HepG2 (cell line): ENCODE data around the gene PIGC. TPM values are rescaled to one million over a fixed set of nuclear protein-coding genes. Genes with fewer than 3 reads are reported as not detected.

Source experiments
- AHR ChIP-seq: IDR thresholded peaks from 2 replicates; pipeline ENCODE4 v1.6.1; 2018; ENCODE audit warnings: missing genetic modification reagents, missing compliant biosample characterization
- ARNTL ChIP-seq: sonication (generic); formaldehyde crosslinking; IDR thresholded peaks from 2 replicates; pipeline ENCODE4 v1.4.0; 2020; ENCODE audit warnings: mild to moderate bottlenecking, missing genetic modification reagents
- ATF1 ChIP-seq: IDR thresholded peaks from 2 replicates; pipeline ENCODE4 v1.6.1; 2016; ENCODE audit warnings: mild to moderate bottlenecking, control low read depth
- FOXK1 ChIP-seq: sonication (generic); formaldehyde crosslinking; IDR thresholded peaks from 2 replicates; pipeline ENCODE4 v1.4.0; 2020; ENCODE audit warnings: low read depth, missing genetic modification reagents, borderline replicate concordance
- SATB2 ChIP-seq: sonication (generic); formaldehyde crosslinking; IDR thresholded peaks from 2 replicates; pipeline ENCODE4 v1.5.0; 2020; ENCODE audit warnings: missing genetic modification reagents
- ZBTB46 ChIP-seq: sonication (generic); formaldehyde crosslinking; IDR thresholded peaks from 2 replicates; pipeline ENCODE4 v1.4.0; 2020; ENCODE audit warnings: mild to moderate bottlenecking, missing genetic modification reagents, borderline replicate concordance
- ZFP36 ChIP-seq: fragments of 150-350 bp; IDR thresholded peaks from 2 replicates; pipeline ENCODE4 v1.6.1; 2018; ENCODE audit warnings: borderline replicate concordance, low read length, low read depth; ENCODE audit not compliant: partially characterized antibody
- ZNF17 ChIP-seq: sonication (generic); formaldehyde crosslinking; IDR thresholded peaks from 2 replicates; pipeline ENCODE4 v1.5.0; 2020; ENCODE audit warnings: mild to moderate bottlenecking, missing genetic modification reagents
- ZNF652 ChIP-seq: IDR thresholded peaks from 2 replicates; pipeline ENCODE4 v1.6.1; 2016; ENCODE audit warnings: low read depth, borderline replicate concordance
- polyA plus RNA-seq, 8 experiments: library from polyadenylated mRNA; depleted of rRNA in 3 of 8; stranded (reverse) in 7 of 8; unstranded in 1 of 8; fragments of >200 nt; fragmentation: Illumina TruSeq in 4 of 8; extraction: Trizol in 4 of 8; gene quantifications; 2 replicates each; pipeline versions ENCODE4 v1.2.1 to v1.2.3, GENCODE V29; 2011 to 2016; ENCODE audit warnings: low read depth in 4 of 8, missing spikeins in 1 of 8, mixed read lengths in 1 of 8; ENCODE audit not compliant: insufficient read depth in 1 of 8
- total RNA-seq, 5 experiments: library from RNA; depleted of rRNA; stranded (reverse); fragments of >200 nt; fragmentation: Illumina TruSeq; extraction: Trizol; gene quantifications; 2 replicates each; pipeline ENCODE4 v1.2.3, GENCODE V29; 2016; ENCODE audit warnings: low read depth in 1 of 5
- TF ChIP-seq, protein P1 (sequence below): sonication (generic); formaldehyde crosslinking; IDR thresholded peaks from 2 replicates; pipeline ENCODE4 v1.5.1; 2020; ENCODE audit warnings: mild to moderate bottlenecking, missing genetic modification reagents
- TF ChIP-seq, protein P2 (sequence below): sonication (generic); formaldehyde crosslinking; IDR thresholded peaks from 2 replicates; pipeline ENCODE4 v1.4.0; 2020; ENCODE audit warnings: missing genetic modification reagents, borderline replicate concordance
- TF ChIP-seq, protein P3 (sequence below): sonication (generic); formaldehyde crosslinking; IDR thresholded peaks from 2 replicates; pipeline ENCODE4 v1.4.0; 2020; ENCODE audit warnings: missing genetic modification reagents, borderline replicate concordance

Gene PIGC
- total and polyA plus RNA-seq, 2 of the 13 experiments (the other 11 are each of a cell fraction or from before 2014, with no cell fraction given), result 26.7 to 29.5 TPM

DNA sequence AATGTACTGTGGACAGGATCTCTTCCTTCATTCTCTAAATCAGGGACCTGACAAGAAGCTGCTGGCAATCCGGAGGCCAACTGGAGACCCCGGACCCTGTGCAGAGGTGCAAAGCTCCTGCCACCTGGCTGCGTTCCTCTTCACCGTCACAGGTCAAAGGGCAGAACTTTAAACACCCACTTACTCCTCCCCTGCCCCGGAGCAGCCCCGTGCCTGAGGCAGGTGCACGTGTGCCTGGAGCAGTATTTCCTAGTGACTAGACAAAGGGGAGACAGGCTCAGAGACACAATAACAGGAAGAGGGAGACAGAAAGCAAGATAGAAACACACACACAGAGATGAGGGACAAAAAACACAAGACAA, 6.6 kb upstream of the PIGC start (continued):
- TF ChIP-seq, protein P1, sequence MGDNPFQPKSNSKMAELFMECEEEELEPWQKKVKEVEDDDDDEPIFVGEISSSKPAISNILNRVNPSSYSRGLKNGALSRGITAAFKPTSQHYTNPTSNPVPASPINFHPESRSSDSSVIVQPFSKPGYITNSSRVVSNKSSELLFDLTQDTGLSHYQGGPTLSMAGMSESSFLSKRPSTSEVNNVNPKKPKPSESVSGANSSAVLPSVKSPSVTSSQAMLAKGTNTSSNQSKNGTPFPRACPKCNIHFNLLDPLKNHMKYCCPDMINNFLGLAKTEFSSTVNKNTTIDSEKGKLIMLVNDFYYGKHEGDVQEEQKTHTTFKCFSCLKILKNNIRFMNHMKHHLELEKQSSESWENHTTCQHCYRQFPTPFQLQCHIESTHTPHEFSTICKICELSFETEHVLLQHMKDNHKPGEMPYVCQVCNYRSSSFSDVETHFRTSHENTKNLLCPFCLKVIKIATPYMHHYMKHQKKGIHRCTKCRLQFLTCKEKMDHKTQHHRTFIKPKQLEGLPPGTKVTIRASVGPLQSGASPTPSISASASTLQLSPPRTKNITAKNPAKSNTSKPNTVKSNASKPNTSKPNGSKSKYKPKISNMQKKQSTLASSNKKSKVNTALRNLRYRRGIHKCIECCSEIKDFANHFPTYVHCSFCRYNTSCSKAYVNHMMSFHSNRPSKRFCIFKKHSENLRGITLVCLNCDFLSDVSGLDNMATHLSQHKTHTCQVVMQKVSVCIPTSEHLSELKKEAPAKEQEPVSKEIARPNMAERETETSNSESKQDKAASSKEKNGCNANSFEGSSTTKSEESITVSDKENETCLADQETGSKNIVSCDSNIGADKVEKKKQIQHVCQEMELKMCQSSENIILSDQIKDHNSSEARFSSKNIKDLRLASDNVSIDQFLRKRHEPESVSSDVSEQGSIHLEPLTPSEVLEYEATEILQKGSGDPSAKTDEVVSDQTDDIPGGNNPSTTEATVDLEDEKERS (CRISPR knock-in tag), result no peak
- TF ChIP-seq FOXK1 (CRISPR knock-in tag), result no peak
- no peak for TF ChIP-seq ZNF17 (CRISPR knock-in tag)
- TF ChIP-seq, protein P2, sequence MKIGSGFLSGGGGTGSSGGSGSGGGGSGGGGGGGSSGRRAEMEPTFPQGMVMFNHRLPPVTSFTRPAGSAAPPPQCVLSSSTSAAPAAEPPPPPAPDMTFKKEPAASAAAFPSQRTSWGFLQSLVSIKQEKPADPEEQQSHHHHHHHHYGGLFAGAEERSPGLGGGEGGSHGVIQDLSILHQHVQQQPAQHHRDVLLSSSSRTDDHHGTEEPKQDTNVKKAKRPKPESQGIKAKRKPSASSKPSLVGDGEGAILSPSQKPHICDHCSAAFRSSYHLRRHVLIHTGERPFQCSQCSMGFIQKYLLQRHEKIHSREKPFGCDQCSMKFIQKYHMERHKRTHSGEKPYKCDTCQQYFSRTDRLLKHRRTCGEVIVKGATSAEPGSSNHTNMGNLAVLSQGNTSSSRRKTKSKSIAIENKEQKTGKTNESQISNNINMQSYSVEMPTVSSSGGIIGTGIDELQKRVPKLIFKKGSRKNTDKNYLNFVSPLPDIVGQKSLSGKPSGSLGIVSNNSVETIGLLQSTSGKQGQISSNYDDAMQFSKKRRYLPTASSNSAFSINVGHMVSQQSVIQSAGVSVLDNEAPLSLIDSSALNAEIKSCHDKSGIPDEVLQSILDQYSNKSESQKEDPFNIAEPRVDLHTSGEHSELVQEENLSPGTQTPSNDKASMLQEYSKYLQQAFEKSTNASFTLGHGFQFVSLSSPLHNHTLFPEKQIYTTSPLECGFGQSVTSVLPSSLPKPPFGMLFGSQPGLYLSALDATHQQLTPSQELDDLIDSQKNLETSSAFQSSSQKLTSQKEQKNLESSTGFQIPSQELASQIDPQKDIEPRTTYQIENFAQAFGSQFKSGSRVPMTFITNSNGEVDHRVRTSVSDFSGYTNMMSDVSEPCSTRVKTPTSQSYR (CRISPR knock-in tag), result no peak
- TF ChIP-seq ARNTL (CRISPR knock-in tag), result peak; percentile 93
- no peak for TF ChIP-seq AHR (CRISPR knock-in tag)
- no peak for TF ChIP-seq ZFP36
- peak; percentile 55; the same call in 1 of the 2 replicates for TF ChIP-seq ATF1 (CRISPR knock-in tag)
- TF ChIP-seq SATB2 (CRISPR knock-in tag), result no peak
- TF ChIP-seq, protein P3, sequence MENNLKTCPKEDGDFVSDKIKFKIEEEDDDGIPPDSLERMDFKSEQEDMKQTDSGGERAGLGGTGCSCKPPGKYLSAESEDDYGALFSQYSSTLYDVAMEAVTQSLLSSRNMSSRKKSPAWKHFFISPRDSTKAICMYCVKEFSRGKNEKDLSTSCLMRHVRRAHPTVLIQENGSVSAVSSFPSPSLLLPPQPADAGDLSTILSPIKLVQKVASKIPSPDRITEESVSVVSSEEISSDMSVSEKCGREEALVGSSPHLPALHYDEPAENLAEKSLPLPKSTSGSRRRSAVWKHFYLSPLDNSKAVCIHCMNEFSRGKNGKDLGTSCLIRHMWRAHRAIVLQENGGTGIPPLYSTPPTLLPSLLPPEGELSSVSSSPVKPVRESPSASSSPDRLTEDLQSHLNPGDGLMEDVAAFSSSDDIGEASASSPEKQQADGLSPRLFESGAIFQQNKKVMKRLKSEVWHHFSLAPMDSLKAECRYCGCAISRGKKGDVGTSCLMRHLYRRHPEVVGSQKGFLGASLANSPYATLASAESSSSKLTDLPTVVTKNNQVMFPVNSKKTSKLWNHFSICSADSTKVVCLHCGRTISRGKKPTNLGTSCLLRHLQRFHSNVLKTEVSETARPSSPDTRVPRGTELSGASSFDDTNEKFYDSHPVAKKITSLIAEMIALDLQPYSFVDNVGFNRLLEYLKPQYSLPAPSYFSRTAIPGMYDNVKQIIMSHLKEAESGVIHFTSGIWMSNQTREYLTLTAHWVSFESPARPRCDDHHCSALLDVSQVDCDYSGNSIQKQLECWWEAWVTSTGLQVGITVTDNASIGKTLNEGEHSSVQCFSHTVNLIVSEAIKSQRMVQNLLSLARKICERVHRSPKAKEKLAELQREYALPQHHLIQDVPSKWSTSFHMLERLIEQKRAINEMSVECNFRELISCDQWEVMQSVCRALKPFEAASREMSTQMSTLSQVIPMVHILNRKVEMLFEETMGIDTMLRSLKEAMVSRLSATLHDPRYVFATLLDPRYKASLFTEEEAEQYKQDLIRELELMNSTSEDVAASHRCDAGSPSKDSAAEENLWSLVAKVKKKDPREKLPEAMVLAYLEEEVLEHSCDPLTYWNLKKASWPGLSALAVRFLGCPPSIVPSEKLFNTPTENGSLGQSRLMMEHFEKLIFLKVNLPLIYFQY (CRISPR knock-in tag), result no peak
- TF ChIP-seq ZNF652 (CRISPR knock-in tag), result no peak
- no peak for TF ChIP-seq ZBTB46 (CRISPR knock-in tag)
